GM21367 (cell line): ENCODE results near the gene RNASEL.

Source experiments
- ATAC-seq: cut with Tn5 transposase; IDR thresholded peaks from one replicate; pipeline ENCODE4 v1.9.1; 2021; ENCODE audit not compliant: unreplicated experiment

Gene RNASEL

GRCh38 chr1:182621906-182622305 lies 32.9 kb upstream of the RNASEL start:
- no peak for ATAC-seq

DNA sequence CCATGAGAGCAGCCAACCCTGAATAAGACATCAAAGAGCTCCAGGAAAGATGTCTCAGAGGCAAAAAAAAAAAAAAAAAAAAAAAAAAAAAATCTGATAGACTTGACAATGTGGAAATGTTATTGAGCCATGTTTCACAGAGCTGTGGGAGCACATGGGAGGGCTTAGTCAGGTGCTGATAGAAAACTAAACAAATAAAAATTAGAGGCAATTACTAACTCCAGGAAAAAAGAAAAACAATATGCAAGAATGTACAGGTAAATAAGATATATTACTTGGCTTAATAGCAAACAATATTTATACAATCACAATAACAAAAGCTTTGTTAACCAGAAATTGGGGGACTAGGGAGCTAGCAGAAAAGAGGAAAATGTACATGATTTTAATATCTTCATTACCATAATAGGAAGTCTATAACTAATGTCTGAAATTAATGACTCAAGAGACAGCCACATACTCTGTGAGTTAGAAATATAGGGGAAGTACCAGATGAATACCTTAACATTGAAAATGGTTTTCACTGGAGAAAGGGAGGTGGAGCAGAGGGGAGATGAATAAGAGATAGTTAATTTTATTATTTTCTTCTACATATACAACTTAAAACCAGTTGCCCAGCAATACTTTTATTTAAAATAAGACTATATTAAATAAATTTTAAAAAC lies 32.0 kb upstream of the RNASEL start:
- ATAC-seq: no peak

GRCh38 chr1:182617734-182618351 lies 28.8 kb upstream of the RNASEL start:
- no peak for ATAC-seq

GRCh38 chr1:182617014-182617429 lies 28.0 kb upstream of the RNASEL start:
- ATAC-seq: no peak

DNA sequence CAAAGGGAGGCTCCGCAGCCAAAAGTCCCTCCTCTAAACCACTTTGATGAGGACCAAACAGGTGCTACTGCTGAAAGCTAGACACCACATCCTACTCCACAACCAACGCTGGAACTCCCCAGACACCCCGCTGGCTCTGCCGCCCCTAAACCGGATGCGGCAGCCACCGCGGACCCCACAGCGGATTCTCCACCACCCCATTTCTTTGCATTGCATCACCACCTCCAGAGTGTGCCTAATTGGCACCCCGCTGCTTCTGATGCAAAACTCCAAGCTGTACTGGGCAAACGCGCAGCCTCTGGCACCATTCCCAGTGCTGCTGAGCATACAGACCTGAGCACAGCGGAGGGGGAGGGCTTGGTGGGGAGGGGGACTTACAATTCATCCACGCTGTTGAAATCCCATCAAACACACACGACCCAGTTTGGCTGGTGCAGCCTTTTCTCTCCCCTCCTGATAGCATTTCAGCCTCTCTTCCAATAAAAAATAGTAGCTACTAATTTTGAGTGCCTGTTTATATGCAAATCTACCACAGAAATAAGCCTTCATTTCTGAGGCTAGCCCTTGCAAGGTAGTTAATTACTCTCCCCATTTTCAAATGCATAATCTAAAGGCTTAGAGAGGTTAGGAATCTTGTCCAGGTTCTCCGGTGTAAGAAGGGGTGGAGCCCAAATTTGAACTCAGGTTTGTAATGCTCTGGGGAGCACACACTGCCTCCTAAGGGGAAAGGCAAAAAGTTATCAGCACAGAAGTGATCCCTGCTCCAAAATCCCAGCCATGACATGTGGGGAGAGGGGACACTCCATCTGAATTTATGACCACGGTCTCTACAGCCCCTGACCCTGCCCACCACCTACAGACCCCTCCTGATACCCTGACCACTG lies 27.3 kb upstream of the RNASEL start:
- ATAC-seq: peak; percentile 69

GRCh38 chr1:182615468-182616129 lies 26.5 kb upstream of the RNASEL start:
- peak; percentile 17 for ATAC-seq

GRCh38 chr1:182614796-182615454 lies 25.9 kb upstream of the RNASEL start:
- peak; percentile 26 for ATAC-seq

- no peak for ATAC-seq
Measured at GRCh38 chr1:182611787-182612186, 22.7 kb upstream of the RNASEL start.

DNA sequence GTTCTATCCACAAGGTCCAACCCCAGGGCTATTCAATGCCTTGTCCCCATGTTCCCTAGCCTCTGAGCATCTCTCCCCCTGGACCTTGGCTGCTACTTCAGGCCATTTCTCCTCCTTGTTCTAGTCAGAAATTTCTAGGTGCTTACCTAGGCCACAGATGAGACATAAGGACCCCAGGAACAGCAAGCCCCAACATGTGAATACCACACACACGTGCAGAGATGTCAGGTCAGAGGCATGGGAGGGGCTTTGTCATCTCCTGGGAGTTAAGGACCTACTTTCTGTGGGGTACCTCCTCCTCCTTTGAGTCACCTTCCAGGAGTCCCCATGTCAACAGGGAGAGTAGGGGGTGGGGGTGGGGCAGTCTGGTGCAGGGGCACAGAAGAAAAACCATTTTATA lies 22.3 kb upstream of the RNASEL start:
- no peak for ATAC-seq

- ATAC-seq: no peak
Measured at GRCh38 chr1:182610606-182611194, 21.6 kb upstream of the RNASEL start.

DNA sequence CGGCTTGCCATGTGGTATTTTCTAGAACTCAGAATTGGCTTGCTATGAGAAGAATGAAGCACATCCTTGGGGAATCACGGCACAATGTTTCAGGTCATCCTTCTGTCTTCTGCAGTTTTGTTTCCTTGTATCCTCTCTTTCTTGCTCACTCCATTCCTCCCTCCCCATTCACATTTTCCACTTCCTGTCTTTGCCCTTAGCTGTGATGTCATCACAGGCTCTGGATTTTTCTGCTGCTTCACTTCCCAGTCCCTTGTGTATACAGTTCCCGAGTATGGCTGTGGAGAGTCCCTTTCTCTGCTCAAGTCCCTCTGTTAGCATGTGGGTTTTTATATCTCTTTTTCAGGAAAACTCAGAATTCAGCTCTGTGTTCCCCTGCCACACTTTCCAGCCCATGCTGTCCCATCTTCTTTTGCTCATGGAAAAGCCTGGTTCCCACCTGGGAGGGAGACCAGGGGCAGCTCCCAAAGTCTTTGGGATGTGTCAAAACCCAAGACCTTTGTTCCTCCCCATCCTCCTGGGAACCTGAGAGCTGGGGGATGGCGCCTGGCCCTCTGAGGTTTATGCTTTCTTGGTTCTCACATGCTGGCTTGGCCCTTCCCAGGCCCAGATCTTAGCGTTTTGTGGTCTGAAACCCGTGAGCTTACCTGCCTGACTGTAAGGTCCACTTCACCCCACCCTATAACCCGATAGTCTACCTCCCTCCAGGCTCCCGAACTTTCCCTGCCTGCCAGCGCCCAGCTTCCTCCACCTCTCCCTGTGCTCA lies 20.0 kb upstream of the RNASEL start:
- no peak for ATAC-seq

GRCh38 chr1:182608236-182608635 lies 19.2 kb upstream of the RNASEL start:
- no peak for ATAC-seq

- no peak for ATAC-seq
Measured at GRCh38 chr1:182607566-182607965, 18.5 kb upstream of the RNASEL start.

GRCh38 chr1:182604175-182605164 lies 15.4 kb upstream of the RNASEL start, which contains the start of gene RGS16:
Gene RGS16 (minus strand): TSS chr1:182604389. CDS start chr1:182604259, 130 bp downstream.
- ATAC-seq: peak; percentile 90

GRCh38 chr1:182603646-182604174 lies 14.7 kb upstream of the RNASEL start:
- peak; percentile 3 for ATAC-seq

DNA sequence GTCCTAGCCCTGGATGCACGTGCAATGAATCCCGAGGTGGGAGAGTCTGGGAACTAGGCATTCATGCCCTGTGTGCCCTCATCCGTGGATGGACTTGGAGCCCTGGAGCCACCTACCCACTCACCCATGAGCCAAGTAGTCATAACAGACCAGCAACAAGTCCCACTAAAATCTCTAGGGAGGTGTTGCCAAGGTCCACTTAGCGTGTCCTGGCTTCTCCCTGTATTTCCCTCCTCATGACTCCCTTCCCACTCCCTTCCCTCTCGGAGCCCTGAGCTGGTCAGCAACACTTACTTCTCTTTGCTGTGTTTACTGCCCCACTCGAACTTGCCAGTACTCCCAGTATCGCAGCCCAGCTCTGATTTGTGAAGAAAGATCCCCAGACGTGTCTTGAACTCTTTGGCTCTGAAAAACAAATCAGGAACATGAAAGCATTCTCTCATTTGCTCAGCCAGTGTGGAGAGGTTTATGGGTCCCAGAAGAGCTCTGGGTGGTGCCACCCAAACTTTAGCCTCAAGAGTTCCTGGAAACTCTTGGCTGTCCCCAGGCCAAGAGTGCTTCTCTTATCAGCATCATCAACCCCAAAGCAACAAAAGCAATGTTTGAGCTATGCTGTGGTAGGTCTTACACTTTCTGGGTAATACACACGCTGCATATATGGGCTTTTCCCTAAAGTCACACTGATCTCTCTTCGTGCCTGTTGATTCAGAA lies 14.0 kb upstream of the RNASEL start:
- no peak for ATAC-seq

DNA sequence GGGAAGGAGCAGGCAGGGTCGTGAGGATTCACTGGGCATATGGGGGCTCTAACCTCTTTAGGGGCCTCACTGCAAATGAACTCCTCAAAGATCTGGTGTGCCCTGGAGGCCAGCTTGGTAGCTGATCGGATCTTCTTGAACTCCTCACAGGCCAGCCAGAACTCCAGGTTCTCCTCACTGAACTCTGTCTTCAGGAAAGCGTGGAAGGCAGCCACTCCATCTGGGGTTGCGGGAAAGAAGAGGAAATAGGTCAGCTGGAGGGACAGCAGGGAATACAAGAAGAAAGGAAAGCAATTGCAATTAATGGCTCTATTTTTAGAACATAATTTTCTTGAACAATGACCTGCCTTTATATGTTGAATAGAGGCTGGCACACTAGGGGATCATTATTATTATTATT lies 12.9 kb upstream of the RNASEL start:
- ATAC-seq: no peak

- no peak for ATAC-seq
Measured at GRCh38 chr1:182601416-182601786, 12.3 kb upstream of the RNASEL start.
